K562 (cell line): ENCODE results near the gene ISCA1.

Experiments used
- BRCA1 ChIP-seq, 2 experiments: fragments of 450-650 bp in 1 of 2; sonication (generic) in 1 of 2; formaldehyde crosslinking in 1 of 2; IDR thresholded peaks; 2 replicates each; pipeline versions ENCODE4 v1.5.0 to v1.6.1; 2017 to 2020; ENCODE audit warnings: mild to moderate bottlenecking in 1 of 2, missing genetic modification reagents in 1 of 2
- CC2D1A ChIP-seq: fragments of 450-650 bp; IDR thresholded peaks from 2 replicates; pipeline ENCODE4 v1.6.1; 2017; ENCODE audit warnings: mild to moderate bottlenecking
- EZH2 ChIP-seq: IDR thresholded peaks from 2 replicates; pipeline ENCODE4 v1.6.1; 2012; ENCODE audit warnings: low read depth, mild to moderate bottlenecking, inconsistent platforms, low read length, borderline replicate concordance
- FOXP1 ChIP-seq: sonication (generic); formaldehyde crosslinking; IDR thresholded peaks from 2 replicates; pipeline ENCODE4 v1.8.0; 2022; ENCODE audit warnings: mild to moderate bottlenecking, missing genetic modification reagents
- MEF2A ChIP-seq: IDR thresholded peaks from 2 replicates; pipeline ENCODE4 v1.6.1; 2011; ENCODE audit warnings: low read depth, mild to moderate bottlenecking, low read length, moderate library complexity; ENCODE audit not compliant: control insufficient read depth
- NFXL1 ChIP-seq: fragments of 450-650 bp; formaldehyde crosslinking; IDR thresholded peaks from 2 replicates; pipeline ENCODE4 v1.4.0; 2021; ENCODE audit warnings: mild to moderate bottlenecking
- POLR2A ChIP-seq: fragments of 450-650 bp; conservative IDR thresholded peaks from 2 replicates; pipeline ENCODE4 v1.6.1; 2016
- ZNF134 ChIP-seq: fragments of 250-450 bp; sonication (Bioruptor Pico); conservative IDR thresholded peaks from 2 replicates; pipeline ENCODE4 v1.4.0; 2020
- TF ChIP-seq, protein P1 (sequence below): fragments of 450-650 bp; formaldehyde crosslinking; IDR thresholded peaks from 2 replicates; pipeline ENCODE4 v1.4.0; 2020; ENCODE audit warnings: mild to moderate bottlenecking
- TF ChIP-seq, protein P2 (sequence below): sonication (generic); formaldehyde crosslinking; IDR thresholded peaks from 2 replicates; pipeline ENCODE4 v1.8.0; 2023; ENCODE audit warnings: missing genetic modification reagents, mild to moderate bottlenecking, borderline replicate concordance

DNA sequence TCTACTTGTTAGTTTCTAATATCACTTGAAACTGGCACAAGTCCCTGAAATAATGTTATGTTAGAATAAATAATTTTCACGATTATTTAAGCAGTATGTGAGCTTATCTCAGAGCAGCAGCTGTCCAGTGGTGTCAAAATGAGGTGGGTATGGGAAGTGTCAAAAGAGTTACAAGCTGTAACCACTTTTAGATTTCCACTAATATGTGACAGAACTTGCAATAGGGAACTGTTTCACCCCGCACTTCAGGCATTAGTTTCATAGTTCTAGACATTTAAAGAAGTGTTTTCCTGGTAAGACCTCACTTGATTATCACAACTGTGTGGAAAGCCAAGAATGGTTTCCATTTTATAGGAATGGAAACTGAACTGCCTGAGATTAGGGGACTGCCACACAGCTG is 2.9 kb upstream of the ISCA1 start:
- TF ChIP-seq, protein P1, sequence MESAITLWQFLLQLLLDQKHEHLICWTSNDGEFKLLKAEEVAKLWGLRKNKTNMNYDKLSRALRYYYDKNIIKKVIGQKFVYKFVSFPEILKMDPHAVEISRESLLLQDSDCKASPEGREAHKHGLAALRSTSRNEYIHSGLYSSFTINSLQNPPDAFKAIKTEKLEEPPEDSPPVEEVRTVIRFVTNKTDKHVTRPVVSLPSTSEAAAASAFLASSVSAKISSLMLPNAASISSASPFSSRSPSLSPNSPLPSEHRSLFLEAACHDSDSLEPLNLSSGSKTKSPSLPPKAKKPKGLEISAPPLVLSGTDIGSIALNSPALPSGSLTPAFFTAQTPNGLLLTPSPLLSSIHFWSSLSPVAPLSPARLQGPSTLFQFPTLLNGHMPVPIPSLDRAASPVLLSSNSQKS (CRISPR knock-in tag): no peak
- no peak for TF ChIP-seq POLR2A
- TF ChIP-seq NFXL1: no peak
- TF ChIP-seq MEF2A: no peak
- no peak for TF ChIP-seq ZNF134 (CRISPR knock-in tag)
- TF ChIP-seq FOXP1 (CRISPR knock-in tag): no peak
- no peak for TF ChIP-seq CC2D1A
- TF ChIP-seq BRCA1 (IDR thresholded peaks at IDR 0.05): no peak
- no peak for TF ChIP-seq BRCA1 (CRISPR knock-in tag; IDR thresholded peaks at IDR 0.05)
- TF ChIP-seq, protein P2, sequence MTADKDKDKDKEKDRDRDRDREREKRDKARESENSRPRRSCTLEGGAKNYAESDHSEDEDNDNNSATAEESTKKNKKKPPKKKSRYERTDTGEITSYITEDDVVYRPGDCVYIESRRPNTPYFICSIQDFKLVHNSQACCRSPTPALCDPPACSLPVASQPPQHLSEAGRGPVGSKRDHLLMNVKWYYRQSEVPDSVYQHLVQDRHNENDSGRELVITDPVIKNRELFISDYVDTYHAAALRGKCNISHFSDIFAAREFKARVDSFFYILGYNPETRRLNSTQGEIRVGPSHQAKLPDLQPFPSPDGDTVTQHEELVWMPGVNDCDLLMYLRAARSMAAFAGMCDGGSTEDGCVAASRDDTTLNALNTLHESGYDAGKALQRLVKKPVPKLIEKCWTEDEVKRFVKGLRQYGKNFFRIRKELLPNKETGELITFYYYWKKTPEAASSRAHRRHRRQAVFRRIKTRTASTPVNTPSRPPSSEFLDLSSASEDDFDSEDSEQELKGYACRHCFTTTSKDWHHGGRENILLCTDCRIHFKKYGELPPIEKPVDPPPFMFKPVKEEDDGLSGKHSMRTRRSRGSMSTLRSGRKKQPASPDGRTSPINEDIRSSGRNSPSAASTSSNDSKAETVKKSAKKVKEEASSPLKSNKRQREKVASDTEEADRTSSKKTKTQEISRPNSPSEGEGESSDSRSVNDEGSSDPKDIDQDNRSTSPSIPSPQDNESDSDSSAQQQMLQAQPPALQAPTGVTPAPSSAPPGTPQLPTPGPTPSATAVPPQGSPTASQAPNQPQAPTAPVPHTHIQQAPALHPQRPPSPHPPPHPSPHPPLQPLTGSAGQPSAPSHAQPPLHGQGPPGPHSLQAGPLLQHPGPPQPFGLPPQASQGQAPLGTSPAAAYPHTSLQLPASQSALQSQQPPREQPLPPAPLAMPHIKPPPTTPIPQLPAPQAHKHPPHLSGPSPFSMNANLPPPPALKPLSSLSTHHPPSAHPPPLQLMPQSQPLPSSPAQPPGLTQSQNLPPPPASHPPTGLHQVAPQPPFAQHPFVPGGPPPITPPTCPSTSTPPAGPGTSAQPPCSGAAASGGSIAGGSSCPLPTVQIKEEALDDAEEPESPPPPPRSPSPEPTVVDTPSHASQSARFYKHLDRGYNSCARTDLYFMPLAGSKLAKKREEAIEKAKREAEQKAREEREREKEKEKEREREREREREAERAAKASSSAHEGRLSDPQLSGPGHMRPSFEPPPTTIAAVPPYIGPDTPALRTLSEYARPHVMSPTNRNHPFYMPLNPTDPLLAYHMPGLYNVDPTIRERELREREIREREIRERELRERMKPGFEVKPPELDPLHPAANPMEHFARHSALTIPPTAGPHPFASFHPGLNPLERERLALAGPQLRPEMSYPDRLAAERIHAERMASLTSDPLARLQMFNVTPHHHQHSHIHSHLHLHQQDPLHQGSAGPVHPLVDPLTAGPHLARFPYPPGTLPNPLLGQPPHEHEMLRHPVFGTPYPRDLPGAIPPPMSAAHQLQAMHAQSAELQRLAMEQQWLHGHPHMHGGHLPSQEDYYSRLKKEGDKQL (CRISPR knock-in tag): no peak
- no peak for TF ChIP-seq EZH2
